Neutrophil (primary cell): ENCODE data around the gene PLXNA4.

Source experiments
- H3K27ac ChIP-seq: fragments of 200-600 bp; sonication (generic); 2 replicates; pipeline ENCODE4 v1.5.1; 2016; ENCODE audit warnings: mild to moderate bottlenecking, moderate library complexity
- H3K27me3 ChIP-seq: fragments of 200-600 bp; sonication (generic); 2 replicates; pipeline ENCODE4 v1.6.0; 2016; ENCODE audit warnings: mild to moderate bottlenecking
- H3K36me3 ChIP-seq: fragments of 200-600 bp; sonication (generic); 2 replicates; pipeline ENCODE4 v1.5.1; 2017
- H3K4me1 ChIP-seq, 2 experiments: fragments of 200-600 bp in 1 of 2; sonication (generic) in 1 of 2; 1 replicate in 1 of 2; 2 replicates in 1 of 2; pipeline versions ENCODE4 v1.5.1 to v1.6.1; 2013 to 2016; ENCODE audit warnings: low read depth in 1 of 2, low read length in 1 of 2, mild to moderate bottlenecking in 1 of 2, moderate library complexity in 1 of 2; ENCODE audit not compliant: control insufficient read depth in 1 of 2, insufficient read depth in 1 of 2
- H3K4me3 ChIP-seq, 2 experiments: fragments of 200-600 bp in 1 of 2; sonication (generic) in 1 of 2; 1 replicate in 1 of 2; 2 replicates in 1 of 2; pipeline ENCODE4 v1.5.1; 2013 to 2016; ENCODE audit warnings: low read depth in 1 of 2, low read length in 1 of 2, mild to moderate bottlenecking in 1 of 2, moderate library complexity in 1 of 2
- H3K9me3 ChIP-seq: fragments of 200-600 bp; sonication (generic); 2 replicates; pipeline ENCODE4 v1.5.1; 2016
- CTCF ChIP-seq: fragments of 200-600 bp; sonication (generic); IDR thresholded peaks from 2 replicates; pipeline ENCODE4 v1.5.1; 2016; ENCODE audit warnings: antibody characterized with exemption

The PLXNA4 gene

GRCh38 chr7:132440151-132440550 lies 136.1 kb downstream of the PLXNA4 start:
- H3K27me3 ChIP-seq = peaks cover 4% of the 10 kb centered on the region
- no peak overlapping the region for H3K4me3 ChIP-seq
- TF ChIP-seq CTCF = no peak
- H3K9me3 ChIP-seq = no peaks in the 10 kb centered on the region
- H3K27ac ChIP-seq = no peak overlapping the region
- H3K36me3 ChIP-seq = no peaks in the 10 kb centered on the region
- H3K4me1 ChIP-seq = no peaks in the 10 kb centered on the region

GRCh38 chr7:132438926-132439325 lies 137.3 kb downstream of the PLXNA4 start:
- Histone ChIP-seq H3K27me3 (peaks cover 9% of the 10 kb centered on the region), H3K36me3 (no peaks in the 10 kb centered on the region), H3K9me3 (no peaks in the 10 kb centered on the region), H3K4me3 (no peak overlapping the region), H3K4me1 (no peaks in the 10 kb centered on the region), H3K27ac (no peak overlapping the region)
- TF ChIP-seq CTCF = no peak

DNA sequence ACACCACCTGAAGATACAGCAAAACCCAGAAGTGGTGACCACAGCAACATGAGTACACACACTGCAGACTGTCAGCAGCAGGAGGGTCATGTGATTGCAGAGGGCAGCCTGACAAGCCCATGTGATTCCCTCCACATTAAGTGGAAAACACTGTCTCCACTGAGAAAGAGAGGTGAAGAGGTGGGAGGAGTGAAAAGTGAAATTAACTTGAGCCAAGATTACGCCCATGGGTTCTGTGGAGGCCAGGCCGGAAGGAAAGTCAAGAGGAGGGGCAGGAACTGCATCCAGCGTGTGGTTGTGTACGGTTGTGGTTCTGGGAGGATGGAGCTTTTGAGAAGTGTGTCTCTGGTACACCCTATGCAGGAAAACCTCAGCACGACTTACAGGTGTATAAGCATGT lies 138.5 kb downstream of the PLXNA4 start:
- Histone ChIP-seq H3K27ac (no peak overlapping the region), H3K9me3 (no peaks in the 10 kb centered on the region), H3K4me3 (no peak overlapping the region), H3K36me3 (no peaks in the 10 kb centered on the region), H3K27me3 (peaks cover 9% of the 10 kb centered on the region), H3K4me1 (no peaks in the 10 kb centered on the region)
- no peak for TF ChIP-seq CTCF

DNA sequence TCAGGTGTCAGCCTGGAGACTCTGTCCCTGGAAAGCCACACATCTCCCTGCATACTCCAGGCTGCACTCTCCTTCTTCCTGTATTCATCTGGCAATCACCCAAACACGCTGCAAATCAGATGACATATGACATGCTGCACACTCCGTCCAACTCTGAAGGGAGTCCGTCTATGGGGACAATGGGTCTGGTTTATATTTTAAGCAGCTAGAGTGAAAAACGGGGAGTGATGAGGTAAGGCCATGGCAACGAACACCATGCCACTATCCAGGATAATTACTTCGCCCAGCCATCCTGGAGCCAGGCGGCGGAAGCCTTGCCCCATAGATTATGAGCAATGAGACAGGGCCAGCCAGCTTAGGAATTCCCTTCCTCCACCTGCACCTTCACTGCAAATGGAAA lies 140.1 kb downstream of the PLXNA4 start:
- Histone ChIP-seq H3K36me3 (no peaks in the 10 kb centered on the region), H3K4me1 (no peaks in the 10 kb centered on the region), H3K9me3 (no peaks in the 10 kb centered on the region), H3K4me3 (no peak overlapping the region), H3K27ac (no peak overlapping the region), H3K27me3 (peaks cover 9% of the 10 kb centered on the region)
- no peak for TF ChIP-seq CTCF

DNA sequence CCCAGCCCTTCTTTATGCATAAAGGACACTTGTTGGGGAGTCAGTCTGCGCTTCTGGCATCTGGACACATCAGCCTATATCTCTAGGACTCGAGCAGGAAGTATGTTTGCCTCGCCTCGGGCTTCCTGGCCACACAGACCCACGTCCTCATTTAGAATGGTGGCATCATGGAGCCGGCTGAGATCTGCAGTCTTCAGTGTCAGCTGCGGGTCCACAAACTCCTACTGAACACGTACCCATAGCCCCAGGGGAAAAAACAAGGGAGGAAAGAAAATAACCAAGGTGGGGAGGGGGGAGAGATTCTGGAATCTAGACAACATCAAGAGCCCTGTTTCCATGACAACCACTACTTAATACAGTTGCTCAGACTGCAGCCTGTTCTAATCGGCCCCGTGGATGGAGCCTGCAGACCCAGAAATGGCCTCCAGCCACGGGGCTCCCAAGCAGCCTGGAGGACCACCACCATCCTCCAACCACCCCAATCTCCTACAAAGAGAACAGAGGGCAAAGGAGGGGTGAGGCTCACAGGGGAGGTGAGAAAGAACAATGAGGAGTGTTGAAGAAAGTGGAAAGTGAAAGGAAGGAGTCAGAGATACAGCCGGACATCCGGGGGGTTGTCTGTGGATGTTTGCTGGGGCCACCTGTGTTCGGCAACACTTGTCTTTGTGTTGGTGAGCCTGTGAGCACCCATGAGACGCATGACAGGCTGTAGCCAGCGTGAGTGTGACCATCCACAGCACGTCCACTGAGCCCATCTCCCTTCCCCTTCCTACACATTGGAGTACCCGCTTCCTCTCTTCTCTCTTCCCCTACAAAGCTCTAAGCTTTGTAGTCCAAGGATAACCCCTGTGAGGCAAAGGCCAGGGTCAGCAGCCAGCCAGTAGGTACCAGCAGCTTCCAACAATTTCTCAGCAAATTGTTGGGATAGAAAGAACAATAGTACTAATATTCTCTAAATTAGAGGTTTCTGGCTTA lies 141.0 kb downstream of the PLXNA4 start:
- no peaks in the 10 kb centered on the region for H3K36me3 ChIP-seq
- no peak for TF ChIP-seq CTCF
- no peaks in the 10 kb centered on the region for H3K4me1 ChIP-seq

More for the DNA sequence above, 141.0 kb downstream of the PLXNA4 start:
- no peaks in the 10 kb centered on the region for H3K9me3 ChIP-seq
- H3K4me3 ChIP-seq = no peak overlapping the region
- no peak overlapping the region for H3K27ac ChIP-seq
- peaks cover 9% of the 10 kb centered on the region for H3K27me3 ChIP-seq
